Fibroblast of mammary gland (primary cell): Measurements from ENCODE around the gene PGM5.

Experiments
- DNase-seq: peaks from one replicate; pipeline ENCODE4 v3.0.0-alpha.2; 2010; ENCODE audit warnings: low read depth
- H3K4me3 ChIP-seq: 2 replicates; pipeline ENCODE4 v1.5.1; 2011; ENCODE audit warnings: low read depth, mild to moderate bottlenecking, low read length, moderate library complexity; ENCODE audit not compliant: control insufficient read depth
- CTCF ChIP-seq: conservative IDR thresholded peaks from 2 replicates; pipeline ENCODE4 v1.5.1; 2011; ENCODE audit warnings: low read depth, low read length, inconsistent platforms; ENCODE audit not compliant: control insufficient read depth, insufficient read depth

Gene PGM5

GRCh38 chr9:68488126-68488525, 131.7 kb downstream of the PGM5 start:
- no peak overlapping the region for H3K4me3 ChIP-seq
- no peak for TF ChIP-seq CTCF
- no peak for DNase-seq

GRCh38 chr9:68489646-68490045, 133.2 kb downstream of the PGM5 start:
- TF ChIP-seq CTCF = no peak
- no peak overlapping the region for H3K4me3 ChIP-seq
- DNase-seq = no peak

- no peak for DNase-seq
- no peak overlapping the region for H3K4me3 ChIP-seq
- TF ChIP-seq CTCF = no peak
Observed at GRCh38 chr9:68492806-68493205, 136.4 kb downstream of the PGM5 start.

- no peak for TF ChIP-seq CTCF
- no peak overlapping the region for H3K4me3 ChIP-seq
- no peak for DNase-seq
Observed at GRCh38 chr9:68493541-68493940, 137.1 kb downstream of the PGM5 start.

GRCh38 chr9:68493958-68494577, 137.7 kb downstream of the PGM5 start:
- TF ChIP-seq CTCF = no peak
- no peak overlapping the region for H3K4me3 ChIP-seq
- no peak for DNase-seq

- no peak overlapping the region for H3K4me3 ChIP-seq
- no peak for TF ChIP-seq CTCF
- no peak for DNase-seq
Observed at GRCh38 chr9:68495247-68495646, 138.8 kb downstream of the PGM5 start.

- no peak overlapping the region for H3K4me3 ChIP-seq
- no peak for TF ChIP-seq CTCF
- peak; percentile 13 for DNase-seq
Observed at GRCh38 chr9:68496356-68496755, 139.9 kb downstream of the PGM5 start.
